ENCODE data around the gene ARHGEF18.
"Not testable (repeated sequence)": the region's sequence is repeated elsewhere in the genome, so short reads cannot be mapped to it uniquely, and the experiment has no call there.

Gene ARHGEF18

DNA sequence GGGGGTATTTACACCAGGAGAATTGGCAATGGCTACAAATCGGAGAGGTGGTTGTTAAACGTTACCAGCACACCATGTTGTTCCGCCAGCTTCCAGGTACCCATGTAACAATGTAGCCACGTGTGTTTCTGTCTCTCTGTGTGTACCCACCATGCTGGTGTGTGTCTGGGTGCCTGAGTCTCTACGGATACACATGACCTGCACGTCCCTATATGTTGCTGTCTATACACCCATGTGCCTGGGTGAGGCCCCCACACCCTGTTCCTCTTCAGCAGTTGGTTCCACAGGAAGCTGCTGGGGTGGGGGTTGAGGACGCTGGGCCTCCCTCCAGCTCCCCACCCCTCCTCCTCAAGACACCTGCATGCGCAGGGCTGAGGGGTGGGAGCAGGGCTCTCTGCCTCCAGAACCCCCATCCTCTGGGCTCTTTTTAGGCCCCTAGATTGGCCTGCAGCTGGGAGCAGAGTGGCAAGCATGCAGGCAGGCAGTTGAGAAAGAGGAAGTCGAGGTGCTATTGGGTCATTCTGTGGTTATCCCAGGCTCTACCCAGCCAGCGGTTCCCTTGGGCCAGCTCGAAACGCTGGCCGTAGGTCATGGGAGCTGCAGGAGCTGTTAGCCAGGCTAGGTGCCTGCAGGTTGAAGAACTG lies at the start of gene ARHGEF18:
Gene ARHGEF18 (plus strand): TSS at position 351 of the 644 bp plus-strand sequence. CDS start 13,954 bp downstream, outside the sequence.
- no peak for DNase-seq

DNA sequence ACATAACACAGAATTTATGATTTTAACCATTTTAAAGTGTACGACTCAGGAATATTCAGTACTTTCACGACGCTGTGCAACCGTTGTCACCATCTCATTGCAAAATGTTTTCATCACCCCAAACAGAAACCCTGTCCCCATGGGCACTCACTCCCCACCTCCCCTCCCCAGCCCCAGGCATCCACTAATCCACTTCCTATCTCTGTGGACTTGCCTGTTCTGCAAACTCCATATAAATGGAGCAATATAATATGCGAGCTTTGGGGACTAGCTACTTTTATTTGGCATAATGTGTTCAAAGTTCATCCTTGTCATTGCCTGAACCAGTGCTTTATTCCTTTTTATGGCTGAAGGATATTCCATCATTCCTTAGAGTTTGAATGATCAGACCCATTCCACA lies 47.2 kb upstream of the ARHGEF18 start:
- DNase-seq, result no peak

DNA sequence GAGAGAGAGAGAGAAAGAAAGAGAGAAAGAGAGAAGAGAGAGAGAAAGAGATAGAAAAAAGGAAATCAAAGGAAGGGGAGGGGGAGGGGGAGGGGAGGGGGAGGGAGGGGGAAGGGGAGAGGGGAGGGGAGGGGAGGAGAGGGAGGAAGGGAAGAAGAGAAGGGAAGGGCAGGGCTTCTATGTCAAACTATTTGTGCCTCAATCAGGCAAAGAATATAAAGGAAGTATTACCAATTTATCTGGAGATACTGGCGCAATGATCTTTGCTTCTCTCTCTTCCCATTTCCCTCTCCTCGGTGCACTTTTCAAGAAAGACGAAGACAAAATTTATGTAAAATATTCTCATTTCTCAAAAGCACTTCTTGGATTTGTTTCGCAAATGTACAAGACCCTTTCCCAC lies 45.3 kb upstream of the ARHGEF18 start:
- no peak for DNase-seq

DNA sequence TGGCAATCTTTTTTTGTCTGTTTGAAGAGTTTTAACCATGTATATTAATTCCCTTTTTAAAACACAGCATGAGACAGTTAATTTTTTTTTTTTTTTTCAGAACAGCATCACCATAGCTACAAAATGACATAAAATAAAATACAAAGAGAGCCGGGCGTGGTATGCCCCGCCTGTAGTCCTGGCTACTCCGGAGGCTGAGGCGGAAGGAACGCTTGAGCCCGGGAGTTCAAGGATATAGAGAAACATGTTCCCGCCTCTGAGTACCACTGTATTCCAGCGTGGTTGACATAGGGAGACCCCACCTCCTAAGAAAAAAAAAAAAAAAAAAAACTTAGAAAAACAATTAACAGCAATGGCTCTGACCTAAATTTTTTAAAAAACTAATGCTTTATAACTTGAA lies 44.5 kb upstream of the ARHGEF18 start:
- DNase-seq, result no peak

DNA sequence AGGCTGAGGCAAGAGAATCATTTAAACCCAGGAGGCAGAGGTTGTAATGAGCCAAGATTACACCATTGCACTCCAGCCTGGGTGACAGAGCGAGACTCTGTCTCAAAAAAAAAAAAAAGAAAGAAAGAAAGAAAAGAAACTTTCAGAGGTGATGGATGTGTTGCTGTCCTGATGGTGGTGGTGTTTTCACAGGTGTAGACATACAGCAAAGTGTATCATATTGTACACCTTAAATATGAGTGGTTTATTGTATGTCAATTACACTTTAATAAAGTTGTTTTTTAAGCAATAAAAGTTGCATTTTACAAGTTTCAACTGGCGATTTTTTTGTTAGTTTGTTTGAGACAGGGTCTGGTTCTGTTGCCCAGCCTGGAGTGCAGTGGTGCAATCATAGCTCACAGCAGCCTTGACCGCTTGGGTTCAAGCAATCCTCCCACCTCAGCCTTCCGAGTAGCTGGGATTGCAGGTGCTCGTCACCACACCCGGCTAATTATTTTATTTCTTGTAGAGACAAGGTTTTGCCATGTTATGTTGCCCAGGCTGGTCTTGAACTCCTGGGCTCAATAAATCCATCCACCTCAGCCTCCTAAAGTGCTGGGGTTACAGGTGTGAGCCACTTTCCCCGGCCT lies 41.0 kb upstream of the ARHGEF18 start:
- no peak for DNase-seq

DNA sequence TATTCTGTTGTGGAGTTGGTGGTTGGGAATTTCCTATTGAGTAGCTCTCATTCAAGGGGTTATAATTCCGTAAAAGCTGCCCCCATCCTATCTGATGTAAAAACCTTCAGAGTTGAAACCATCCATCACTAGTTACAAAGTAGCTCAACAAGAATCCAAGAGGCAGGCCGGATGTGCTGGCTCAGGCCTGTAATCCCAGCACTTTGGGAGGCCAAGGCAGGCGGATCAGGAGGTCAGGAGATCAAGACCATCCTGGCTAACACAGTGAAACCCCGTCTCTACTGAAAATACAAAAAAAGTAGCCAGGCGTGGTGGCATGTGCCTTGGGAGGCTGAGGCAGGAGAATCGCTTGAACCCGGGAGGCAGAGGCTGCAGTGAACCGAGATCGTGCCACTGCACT lies 40.4 kb upstream of the ARHGEF18 start:
- not testable (repeated sequence) for DNase-seq

DNA sequence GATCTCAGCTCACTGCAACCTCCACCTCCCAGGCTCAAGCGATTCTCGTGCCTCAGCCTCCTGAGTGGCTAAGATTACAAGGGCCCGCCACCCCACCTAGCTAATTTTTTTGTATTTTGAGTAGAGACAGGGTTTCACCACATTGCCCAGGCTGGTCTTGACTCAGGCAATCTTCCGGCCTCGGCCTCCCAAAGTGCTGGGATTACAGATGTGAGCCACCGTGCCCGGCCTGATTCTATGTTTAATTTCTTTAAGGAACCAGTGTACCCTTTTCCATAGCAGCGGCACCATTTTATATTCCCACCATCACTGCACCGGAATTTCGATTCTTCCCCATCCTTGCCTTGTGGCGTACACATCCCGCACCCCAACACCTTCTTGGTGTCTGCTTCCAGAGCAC lies 36.8 kb upstream of the ARHGEF18 start:
- DNase-seq, result no peak

DNA sequence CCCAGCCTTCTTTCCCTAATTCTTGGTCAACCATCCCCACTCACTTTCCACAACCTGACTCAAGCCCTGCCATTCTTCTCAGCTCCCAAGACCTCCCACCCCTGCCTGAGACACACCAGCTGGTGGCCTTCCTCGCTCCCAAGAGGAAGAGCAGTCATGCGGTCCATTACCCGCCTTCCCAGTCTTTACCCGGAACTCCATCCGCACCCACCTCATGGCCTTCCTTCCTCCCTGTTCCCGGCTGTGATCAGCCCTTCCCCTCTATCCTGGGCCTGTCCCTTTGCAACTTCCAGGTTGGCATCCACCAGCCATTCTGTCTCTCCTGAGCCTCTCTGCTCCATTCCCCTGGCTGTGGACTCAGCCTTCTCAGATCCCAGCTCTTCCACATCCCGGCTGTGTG lies 35.9 kb upstream of the ARHGEF18 start:
- DNase-seq, result no peak

DNA sequence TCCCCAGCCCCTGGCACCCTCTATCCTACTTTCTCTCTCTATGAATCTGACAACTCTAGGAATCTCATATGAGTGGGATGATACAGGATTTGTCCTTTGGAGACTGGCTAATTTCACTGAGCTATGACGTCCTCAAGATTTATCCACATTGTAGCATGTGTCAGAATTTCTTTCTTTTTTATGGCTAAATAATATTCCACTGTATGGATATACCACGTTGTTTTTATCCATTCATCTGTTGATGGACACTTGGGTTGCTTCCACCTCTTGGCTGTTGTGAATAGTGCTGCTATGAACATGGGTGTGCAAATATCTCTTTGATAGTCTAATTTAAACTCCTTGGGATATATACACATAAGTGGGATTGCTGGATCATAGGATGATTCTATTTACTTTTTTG lies 30.6 kb upstream of the ARHGEF18 start:
- no peak for DNase-seq

DNA sequence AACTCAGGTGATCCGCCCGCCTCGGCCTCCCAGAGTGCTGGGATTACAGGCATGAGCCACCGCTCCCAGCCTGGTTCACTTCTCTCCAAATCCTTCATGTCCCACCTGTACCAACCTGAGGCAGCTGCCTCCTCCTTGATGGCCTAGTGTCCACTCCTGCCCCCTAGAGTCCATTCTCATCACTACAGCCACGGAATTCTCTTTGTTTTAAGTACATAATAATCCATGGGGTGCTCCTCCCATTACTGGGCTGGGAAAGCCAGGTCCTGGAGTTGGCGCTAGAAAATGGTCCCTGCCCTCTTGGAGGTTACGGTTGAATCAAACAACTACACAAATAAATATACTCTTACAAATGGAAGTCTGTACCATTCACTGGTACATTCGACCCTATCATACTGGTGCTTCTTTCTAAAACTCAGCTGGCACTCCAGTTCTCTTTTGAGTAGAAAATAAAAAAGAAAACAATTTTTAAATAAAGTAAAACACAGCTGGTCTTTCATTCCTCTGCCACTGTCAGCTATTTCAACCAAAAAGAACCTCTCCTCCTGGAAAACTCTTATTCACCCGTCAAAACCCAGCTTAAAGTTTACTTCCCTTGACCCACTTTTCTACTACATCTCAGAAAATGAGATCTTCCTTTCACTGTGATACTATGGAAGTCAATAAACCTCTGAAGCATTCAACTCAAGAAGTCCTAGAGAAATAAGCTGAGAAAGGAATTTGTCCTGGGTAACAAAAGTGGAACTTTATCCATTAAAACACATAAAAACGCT lies 22.4 kb upstream of the ARHGEF18 start:
- no peak for DNase-seq

DNA sequence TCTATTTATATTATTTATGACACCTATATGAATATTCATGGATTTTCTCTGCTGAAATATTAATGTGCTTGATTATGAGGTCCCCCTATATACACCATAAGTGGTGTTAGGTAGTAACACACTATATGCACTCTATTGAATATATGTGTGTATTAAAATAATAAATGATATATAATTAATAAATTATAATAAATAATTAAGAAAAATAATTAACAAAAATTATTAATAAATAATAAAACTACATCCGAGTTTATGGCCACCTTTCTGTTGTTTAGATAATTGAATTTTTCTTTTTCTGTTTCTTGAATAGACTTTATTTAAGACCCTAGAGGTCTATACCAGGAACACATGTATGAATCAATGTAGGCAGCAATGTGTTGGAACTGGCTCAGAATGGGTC lies 20.9 kb upstream of the ARHGEF18 start:
- DNase-seq, result no peak

DNA sequence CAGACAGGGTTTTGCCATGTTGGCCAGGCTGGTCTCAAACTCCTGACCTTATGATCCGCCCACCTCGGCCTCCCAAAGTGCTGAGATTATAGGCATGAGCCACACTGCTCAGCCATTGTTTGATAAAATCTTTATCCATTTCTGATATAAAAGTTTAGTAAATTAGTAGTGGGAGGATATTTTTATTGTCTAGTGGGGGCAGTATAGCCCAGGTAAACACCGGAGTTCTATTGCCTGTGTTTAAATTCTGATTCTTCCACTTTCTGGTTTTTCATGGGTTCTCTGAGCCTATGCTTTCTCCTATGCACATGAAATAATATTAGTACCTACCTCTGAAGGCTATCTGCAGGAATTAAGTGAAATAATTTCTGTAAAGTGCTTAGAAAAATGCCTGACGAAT lies 20.1 kb upstream of the ARHGEF18 start:
- no peak for DNase-seq

DNA sequence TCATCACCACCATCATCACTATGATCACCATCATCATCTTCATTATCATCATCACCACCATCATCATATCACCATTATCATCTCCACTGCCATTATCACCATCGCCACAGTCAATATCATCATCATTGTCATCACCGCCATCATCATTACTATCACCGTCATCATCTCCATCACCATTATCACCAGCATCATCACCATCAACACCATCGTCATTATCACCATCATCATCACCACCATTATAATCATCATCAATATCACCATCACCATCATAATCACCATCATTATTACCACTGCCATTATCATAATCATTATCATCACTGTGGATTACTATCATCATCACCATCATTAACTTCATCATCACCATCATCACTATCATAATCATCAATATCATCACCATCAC lies 17.3 kb upstream of the ARHGEF18 start:
- DNase-seq, result no peak

DNA sequence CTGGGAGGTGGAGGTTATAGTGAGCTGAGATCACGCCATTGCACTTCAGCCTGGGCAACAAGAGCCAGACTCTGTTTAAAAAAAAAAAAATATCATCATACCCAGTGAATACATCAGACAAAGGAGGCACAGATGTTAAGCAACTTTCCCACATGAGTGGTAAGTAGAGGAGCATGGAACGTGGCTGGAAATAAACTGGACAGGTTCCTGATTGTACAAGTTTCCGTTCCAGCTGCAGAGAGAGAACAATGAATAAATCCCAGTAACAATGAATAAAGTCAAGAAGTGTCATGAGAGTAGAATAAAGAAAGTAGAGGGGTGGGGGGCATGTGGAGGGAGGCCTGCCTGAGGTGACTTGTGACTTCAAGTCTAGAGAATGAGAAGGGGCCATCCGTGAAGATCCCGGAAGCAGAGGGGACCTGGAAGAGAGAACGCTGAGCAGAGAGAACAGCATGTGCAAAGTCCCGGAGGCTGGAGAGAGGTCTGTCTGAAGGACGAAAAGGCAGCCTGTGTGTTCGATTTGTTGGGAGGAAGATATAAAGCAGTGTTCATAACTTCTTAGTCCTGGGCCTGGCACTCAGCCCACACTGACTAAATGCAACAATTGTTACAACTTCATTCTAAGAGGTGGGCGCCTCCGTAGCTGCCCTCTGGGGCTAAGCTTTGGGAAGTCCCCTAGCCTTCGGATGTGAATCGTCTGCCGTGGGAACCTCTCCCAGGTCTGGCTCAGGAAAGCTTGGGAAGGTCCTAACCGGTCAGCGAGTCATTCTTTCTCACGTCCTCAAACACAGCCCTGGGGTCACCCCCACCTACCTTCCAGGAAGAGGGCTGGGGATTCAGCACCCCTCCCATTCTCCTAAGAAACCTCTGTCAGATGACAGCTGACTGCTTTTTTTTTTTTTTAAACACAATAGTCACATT lies 15.3 kb upstream of the ARHGEF18 start:
- DNase-seq, result no peak

DNA sequence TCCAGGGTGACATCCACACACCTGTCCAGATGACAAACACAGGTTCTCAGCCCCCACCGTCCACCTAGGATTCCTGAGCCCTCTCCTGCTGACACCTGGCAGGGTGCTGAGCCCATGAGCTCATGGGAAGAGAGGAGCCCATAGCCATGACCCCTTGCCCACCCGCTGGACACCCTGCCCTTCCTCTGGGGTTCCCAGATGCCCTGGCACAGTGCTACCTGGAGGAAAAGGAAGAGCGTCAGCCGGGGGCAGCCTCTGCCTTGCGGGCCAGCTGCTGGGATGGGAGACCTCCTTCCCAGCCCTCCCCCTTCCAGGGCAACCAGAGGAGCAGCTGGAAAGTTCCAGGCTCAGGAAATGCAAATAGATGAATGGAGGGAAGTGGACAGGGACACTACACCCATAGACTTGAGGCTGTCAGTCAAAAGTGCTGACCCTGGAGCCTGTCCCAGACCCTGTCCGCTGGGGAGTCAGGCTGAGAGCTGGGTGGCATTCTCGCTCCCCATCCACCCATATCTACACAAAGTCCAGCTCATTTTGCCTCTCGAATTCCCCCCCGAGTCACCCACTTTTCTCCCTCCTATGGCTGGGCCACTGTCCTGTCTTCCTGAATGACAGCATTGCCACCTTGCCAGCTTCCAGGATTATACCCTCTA lies 12.3 kb upstream of the ARHGEF18 start:
- no peak for DNase-seq

DNA sequence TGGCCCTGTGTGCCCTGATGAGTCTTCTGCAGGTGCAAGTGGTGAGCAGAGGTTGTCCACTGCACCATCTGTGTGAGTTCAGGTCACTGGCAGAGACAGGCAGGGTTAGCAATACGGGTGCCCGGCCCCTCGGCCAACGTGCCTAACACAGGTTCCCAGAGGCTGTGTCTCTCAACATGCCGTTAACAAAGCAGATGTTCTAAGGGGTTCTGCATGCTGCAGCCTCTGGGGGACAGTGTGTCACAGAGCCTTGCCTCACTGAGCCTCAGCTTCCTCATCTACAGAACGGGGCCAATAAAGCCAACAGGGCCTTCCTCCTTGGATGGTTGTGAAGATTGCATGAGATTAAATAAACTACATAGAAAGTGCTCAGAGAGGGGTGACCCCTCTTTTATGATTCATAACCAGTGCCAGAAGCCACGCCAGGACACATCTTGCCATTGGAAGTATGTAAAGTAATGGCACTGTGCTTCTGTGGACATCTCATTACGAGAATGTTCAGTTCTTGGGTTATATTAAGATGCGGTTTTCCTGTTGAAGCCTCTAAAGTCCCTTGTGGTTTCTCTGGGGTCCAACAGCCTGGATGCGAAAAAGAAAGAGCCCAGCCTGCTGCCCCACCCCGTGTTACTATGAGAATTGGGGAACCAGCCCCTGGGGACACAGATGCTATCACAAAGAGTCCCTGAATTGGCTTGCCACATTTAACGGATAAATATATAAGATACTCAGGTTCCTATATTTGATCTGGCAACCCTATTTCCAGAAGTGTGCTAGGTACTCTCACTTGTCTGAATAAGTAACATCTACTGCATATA lies 11.2 kb upstream of the ARHGEF18 start:
- DNase-seq, result no peak

DNA sequence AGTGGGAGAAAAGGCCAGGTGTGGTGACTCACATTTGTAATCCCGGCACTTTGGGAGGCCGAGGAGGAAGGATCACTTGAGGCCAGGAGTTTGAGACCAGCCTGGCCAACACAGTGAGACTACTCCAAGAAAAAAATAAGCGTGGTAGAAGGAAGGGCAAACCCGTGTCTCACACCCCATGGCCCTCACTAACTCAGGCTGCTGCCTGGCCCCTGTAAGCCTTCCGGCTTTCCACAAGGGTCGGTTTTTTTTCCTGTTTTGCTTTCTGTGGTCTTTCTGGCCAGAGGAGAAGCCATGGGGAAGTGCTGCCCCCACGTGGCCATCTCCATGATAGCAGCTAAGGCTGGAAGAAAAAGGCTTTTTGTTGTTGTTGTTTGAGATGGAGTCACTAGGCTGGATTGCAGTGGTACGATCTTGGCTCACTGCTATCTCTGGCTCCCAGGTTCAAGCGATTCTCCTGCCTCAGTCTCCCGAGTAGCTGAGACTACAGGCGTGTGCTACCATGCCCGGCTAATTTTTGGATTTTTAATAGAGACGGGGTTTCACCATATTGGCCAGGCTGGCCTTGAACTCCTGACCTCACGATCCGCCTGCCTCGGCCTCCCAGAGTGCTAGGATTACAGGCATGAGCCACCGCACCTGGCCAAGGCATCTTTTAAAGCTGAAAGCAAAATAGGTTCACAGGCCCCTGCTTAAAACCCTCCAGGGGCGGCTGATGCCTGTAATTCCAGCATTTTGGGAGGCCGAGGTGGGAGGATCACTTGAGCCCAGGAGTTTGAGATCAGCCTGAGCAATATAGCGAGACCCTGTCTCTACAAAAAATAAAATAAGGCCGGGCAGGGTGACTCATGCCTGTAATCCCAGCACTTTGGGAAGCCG lies 7.5 kb upstream of the ARHGEF18 start:
- peak; percentile 2 to 6 for DNase-seq

DNA sequence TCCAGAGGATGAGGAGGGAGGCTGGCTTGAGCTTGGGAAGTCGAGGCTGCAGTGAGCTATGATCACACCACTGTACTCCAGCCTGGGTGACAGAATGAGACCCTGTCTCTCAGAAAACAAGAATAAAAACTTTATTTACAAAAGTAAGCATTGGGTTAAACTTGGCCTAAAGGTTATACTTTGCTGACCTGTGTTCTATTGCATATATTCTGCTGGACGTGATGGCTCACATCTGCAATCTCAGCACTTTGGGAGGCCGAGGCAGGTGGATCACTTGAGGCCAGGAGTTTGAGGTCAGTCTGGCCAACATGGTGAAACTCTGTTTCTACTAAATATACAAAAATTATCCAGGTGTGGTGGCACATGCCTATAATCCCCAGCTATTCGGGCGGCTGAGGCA lies 6.6 kb upstream of the ARHGEF18 start:
- no peak for DNase-seq

DNA sequence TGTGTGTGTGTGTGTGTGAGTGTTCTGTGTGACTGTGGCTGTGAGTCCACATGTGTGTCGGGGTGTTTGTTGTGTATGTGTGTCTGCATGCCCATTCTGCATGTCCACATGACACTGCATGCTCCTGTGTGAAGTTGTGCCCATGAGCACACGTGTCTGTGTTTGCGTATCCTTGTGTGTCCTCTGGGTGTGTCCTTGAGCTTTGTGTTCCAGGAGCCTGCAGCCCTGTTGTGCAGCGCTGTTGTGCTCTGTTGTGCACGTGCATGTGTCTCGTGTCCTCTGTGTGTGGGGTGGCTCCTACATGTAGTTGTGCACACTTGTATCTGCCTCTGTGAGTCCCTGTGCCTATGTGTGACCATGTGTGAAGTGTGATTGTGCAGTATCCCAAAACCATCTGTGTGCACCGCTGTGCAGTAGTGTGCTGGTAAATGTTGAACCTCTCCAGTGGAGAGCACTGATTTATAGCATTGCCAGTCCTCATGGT lies 2.2 kb upstream of the ARHGEF18 start:
- DNase-seq, result no peak

DNA sequence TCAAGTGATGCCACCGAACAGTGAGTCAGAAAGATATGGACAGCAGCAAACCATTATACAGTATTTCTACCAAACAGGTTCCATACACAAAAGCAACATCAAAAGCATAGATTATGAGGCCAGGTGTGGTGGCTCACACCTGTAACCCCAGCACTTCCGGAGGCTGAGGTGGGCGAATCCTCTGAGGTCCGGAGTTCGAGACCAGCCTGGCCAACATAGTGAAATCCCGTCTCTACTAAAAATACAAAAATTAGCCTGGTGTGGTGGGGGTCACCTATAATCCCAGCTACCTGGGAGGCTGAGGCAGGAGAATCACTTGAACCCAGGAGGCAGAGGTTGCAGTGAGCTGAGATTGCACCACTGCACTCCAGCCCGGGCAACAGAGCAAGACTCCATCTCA lies 1.7 kb upstream of the ARHGEF18 start:
- not testable (repeated sequence) for DNase-seq

DNA sequence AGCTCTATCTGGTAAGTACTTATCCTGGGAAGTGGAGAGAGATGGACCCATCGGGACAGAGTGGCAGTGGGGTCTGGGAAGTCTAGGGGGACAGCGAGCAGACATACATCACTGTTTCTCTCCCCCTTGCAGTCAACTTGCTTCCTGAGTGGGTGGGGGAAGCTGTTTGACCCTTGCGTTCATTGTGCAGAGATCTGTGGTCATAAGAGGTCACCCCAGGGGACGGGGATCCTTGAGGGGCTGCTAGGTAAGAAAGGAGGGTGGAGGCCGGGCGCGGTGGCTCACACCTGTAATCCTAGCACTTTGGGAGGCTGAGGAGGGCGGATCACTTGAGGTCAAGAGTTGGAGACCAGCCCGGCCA lies 474 bp downstream of the ARHGEF18 start:
- DNase-seq, result no peak

All from NCI-H187 (cell line).